Esophagus squamous epithelium (tissue), 5 donors: Measurements from ENCODE around the gene MTA2. TPM values are rescaled to one million over a fixed set of nuclear protein-coding genes. Genes with fewer than 3 reads are reported as not detected.
A peak's percentile ranks its signal among the peaks of the same experiment; 100 is the strongest.
"Not testable (repeated sequence)": the region's sequence is repeated elsewhere in the genome, so short reads cannot be mapped to it uniquely, and the experiment has no call there.

Experiments used
- DNase-seq: peaks from one replicate; lab custom pipeline; 2025; lab: John Stamatoyannopoulos, UW
- H3K27ac ChIP-seq, 4 donors: fragments of 200-600 bp; sonication (generic); one replicate each; pipeline ENCODE4 v1.5.1; 2016 to 2019; ENCODE audit warnings: mild to moderate bottlenecking in 1 of 4
- H3K27me3 ChIP-seq, 4 donors: fragments of 200-600 bp; sonication (generic); 1 replicate in 3 of 4; 2 replicates in 1 of 4; pipeline versions ENCODE4 v1.5.1 to v1.6.0; 2017 to 2021; ENCODE audit warnings: antibody characterized with exemption in 1 of 4
- H3K36me3 ChIP-seq, 3 donors: fragments of 200-600 bp; sonication (generic); one replicate each; pipeline ENCODE4 v1.5.1; 2016 to 2019
- H3K4me1 ChIP-seq, 3 donors: fragments of 200-600 bp; sonication (generic); one replicate each; pipeline ENCODE4 v1.5.1; 2017 to 2019
- H3K4me3 ChIP-seq, 4 donors: fragments of 200-600 bp; sonication (generic); 1 replicate in 3 of 4; 2 replicates in 1 of 4; pipeline ENCODE4 v1.5.1; 2016 to 2019; ENCODE audit warnings: mild to moderate bottlenecking in 2 of 4, moderate library complexity in 1 of 4
- H3K9me3 ChIP-seq, 3 donors: fragments of 200-600 bp; sonication (generic); one replicate each; pipeline ENCODE4 v1.5.1; 2016 to 2019
- CTCF ChIP-seq, 6 experiments: fragments of 450-650 bp in 4 of 6; fragments of 200-600 bp in 2 of 6; sonication (generic) in 2 of 6; IDR thresholded peaks; one replicate each; pipeline ENCODE4 v1.5.1; 2016 to 2019; ENCODE audit warnings: antibody characterized with exemption in 6 of 6, mild to moderate bottlenecking in 4 of 6, moderate library complexity in 4 of 6
- POLR2A ChIP-seq, 4 donors: fragments of 450-650 bp; IDR thresholded peaks; one replicate each; pipeline ENCODE4 v1.6.1; 2017; ENCODE audit warnings: antibody characterized with exemption in 4 of 4, mild to moderate bottlenecking in 4 of 4, moderate library complexity in 3 of 4
- WGBS, 2 donors: methylation state at CpG; one replicate each; pipeline ENCODE4 v1.1.5; 2018; 5-methylcytosine and 5-hydroxymethylcytosine counted together
- intact Hi-C: fragments of 100-400 bp; cut with DNase I; formaldehyde crosslinking; loops from one replicate; pipeline ENCODE4 v1.15.0; 2022
- total RNA-seq, 4 donors: library from RNA; depleted of rRNA; stranded (reverse); fragments of >200 nt; gene quantifications; one replicate each; pipeline ENCODE4 v1.1.0, GENCODE V29; 2016
- donor health status: DM: yes; HTN: yes; CAD: no.

Gene MTA2
- total RNA-seq, 4 donors from 2014 or later: 103 to 132 (median 111) TPM

DNA sequence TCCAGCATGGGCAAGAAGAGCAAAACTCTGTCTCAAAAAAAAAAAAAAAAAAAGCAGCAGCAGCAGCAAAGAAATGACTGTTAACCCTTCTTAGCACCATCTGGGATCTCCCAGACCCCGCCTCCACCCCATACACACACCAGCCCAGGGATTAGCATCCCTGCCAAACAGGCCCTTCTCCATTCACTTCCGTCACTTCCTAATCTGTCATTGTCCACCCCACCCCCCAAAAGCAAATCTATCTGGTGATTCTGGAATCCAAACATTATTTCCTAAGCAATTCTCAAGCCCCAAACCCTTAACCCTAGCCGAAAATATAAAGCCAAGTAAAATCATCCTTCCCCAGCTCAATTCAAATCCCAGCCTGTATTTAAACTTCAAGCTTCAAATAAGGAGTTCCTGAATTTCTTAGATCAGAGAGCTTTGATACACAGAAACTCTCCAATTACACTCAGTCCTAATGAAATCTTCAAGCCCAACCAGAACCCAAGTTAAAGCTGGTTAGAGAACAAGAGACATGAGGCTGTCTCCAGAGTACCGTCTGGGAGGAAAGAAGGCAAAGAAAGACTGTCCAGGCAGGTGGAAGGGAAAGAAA lies 49.1 kb downstream of the MTA2 start:
- H3K36me3 ChIP-seq: peaks cover 0 to 2% (median 0%) of the 10 kb centered on the region in 3 donors
- H3K9me3 ChIP-seq: no peaks in the 10 kb centered on the region
- H3K4me1 ChIP-seq: peaks cover 86 to 100% (median 87%) of the 10 kb centered on the region in 3 donors
- intact Hi-C loops: no loop called here
- H3K4me3 ChIP-seq: peak overlapping the region; percentile 1 to 52 (median 29)
- 10 to 22% methylated on average over 4 of the region's 4 CpGs for WGBS, 2 donors
- no peaks in the 10 kb centered on the region for H3K27me3 ChIP-seq
- TF ChIP-seq CTCF (IDR thresholded peaks at IDR 0.05) (no peak), POLR2A (IDR thresholded peaks at IDR 0.05) (no peak)
- peak overlapping the region; percentile 92 to 95 (median 94) for H3K27ac ChIP-seq
- no peak for DNase-seq

- Histone ChIP-seq H3K4me1 (peaks cover 66 to 86% (median 71%) of the 10 kb centered on the region in 3 donors), H3K27ac (peak overlapping the region in 3 of 4 donors; percentile 93 to 100 (median 95))
- DNase-seq, intact Hi-C loops, H3K4me3 ChIP-seq, H3K9me3 ChIP-seq, H3K27me3 ChIP-seq, H3K36me3 ChIP-seq: not testable (repeated sequence)
- WGBS, 2 donors: 91 to 96% methylated on average over 1 to 2 of the region's 2 CpGs
Observed at GRCh38 chr11:62550478-62550877, 51.2 kb downstream of the MTA2 start.

DNA sequence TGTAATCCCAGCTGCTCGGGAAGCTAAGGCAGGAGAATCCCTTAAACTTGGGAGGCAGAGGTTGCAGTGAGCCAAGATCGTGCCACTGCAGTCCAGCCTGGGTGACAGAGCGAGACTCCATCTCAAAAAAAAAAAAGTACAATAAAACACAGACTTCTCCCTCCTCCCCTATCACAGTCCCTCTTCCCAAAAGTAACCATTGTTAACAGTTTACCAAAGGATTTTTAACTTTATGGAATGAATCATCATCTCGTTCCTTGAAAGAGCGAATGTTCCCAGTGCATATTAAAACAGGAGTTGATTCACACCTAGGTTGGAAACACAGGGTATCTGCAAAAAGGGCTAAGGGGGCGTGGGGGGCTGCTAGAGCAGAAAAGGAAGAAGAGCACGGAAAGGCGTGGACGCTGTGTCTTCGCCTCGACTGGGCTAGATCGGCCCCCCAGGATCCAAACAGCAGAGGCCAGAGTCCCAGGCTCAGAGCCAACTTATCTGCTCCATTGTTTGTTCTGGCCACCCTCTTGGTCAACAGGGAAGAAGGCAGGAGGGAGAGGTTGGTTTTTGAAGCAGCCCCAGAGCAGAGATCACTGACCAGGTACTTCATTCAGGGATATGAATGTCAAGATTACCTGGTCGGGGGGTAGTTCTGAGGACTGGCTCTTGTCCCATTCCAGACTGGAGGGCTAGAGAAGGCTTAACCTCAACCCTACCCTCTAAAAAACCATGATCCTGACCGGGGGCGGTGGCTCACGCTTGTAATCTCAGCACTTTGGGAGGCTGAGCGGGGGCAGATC lies 52.9 kb downstream of the MTA2 start:
- no peak for TF ChIP-seq POLR2A (IDR thresholded peaks at IDR 0.05)
- Histone ChIP-seq H3K36me3 (no peaks in the 10 kb centered on the region), H3K9me3 (no peaks in the 10 kb centered on the region), H3K4me1 (peaks cover 48 to 82% (median 55%) of the 10 kb centered on the region in 3 donors), H3K27ac (peak overlapping the region; percentile 99 to 100 (median 100)), H3K4me3 (peak overlapping the region in 1 of 4 donors; percentile 100), H3K27me3 (no peaks in the 10 kb centered on the region)
- WGBS, 2 donors: 47 to 60% methylated on average over 16 to 17 of the region's 17 CpGs
- DNase-seq: no peak
- intact Hi-C loops: no loop called here

GRCh38 chr11:62547691-62548281 lies 53.9 kb downstream of the MTA2 start:
- peak in 1 of 4 donors; percentile 51 for TF ChIP-seq POLR2A (IDR thresholded peaks at IDR 0.05)
- TF ChIP-seq CTCF (IDR thresholded peaks at IDR 0.05): no peak
- Histone ChIP-seq H3K27me3 (no peaks in the 10 kb centered on the region), H3K4me3 (peak overlapping the region; percentile 88 to 100 (median 98)), H3K36me3 (no peaks in the 10 kb centered on the region), H3K27ac (peak overlapping the region; percentile 99 to 100 (median 100)), H3K4me1 (peaks cover 40 to 82% (median 50%) of the 10 kb centered on the region in 3 donors), H3K9me3 (no peaks in the 10 kb centered on the region)
- DNase-seq: no peak
- intact Hi-C loops: no loop called here
- 25 to 39% methylated on average over 5 to 8 of the region's 8 CpGs for WGBS, 2 donors

DNA sequence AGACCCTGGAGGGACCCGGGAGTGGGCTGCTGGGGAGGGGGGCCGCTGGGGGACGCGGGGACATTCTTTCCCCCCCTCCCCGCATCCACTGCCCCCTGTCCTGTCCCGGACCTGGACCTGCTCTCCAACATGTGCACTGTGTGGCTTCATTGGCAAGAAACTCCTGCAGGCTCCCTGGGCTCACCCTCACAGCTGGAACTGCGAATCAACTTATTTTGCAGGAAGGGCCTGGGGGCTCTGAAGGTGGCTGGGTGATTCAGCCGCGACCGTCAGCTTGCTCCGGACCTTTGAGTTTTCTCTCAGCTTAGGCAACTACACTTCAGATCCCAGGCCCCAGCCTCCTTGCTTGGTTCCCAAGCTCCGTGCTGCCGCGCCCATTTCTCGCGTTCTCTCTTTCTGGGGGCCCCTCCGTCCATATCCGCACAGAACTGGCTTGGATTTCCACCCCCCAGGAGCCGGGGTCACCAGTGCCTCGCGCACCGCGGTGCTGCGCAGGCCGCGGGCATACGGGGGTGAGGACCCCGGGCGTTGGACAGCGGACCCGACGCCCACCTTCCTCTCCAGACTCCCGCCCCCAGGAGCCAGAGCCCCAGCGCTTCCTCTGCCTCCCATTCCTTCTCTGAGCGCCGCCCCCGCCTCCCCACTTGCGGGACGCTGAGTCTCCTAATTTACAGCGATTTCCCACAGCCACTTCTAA lies 54.6 kb downstream of the MTA2 start:
- intact Hi-C loops: no loop called here
- Histone ChIP-seq H3K4me3 (peak overlapping the region; percentile 88 to 100 (median 98)), H3K27ac (peak overlapping the region; percentile 99 to 100 (median 100)), H3K4me1 (peaks cover 38 to 82% (median 51%) of the 10 kb centered on the region in 3 donors), H3K27me3 (no peaks in the 10 kb centered on the region), H3K9me3 (no peaks in the 10 kb centered on the region), H3K36me3 (no peaks in the 10 kb centered on the region)
- no peak for DNase-seq
- no peak for TF ChIP-seq POLR2A (IDR thresholded peaks at IDR 0.05)
- 3 to 14% methylated on average over 18 to 26 of the region's 40 CpGs for WGBS, 2 donors

GRCh38 chr11:62546244-62546928 lies 55.3 kb downstream of the MTA2 start, which contains the start of gene AHNAK:
Gene AHNAK (minus strand): TSS chr11:62546806. CDS start chr11:62536098, 10,708 bp downstream.
- Histone ChIP-seq H3K27ac (peak within 1 kb of the TSS; percentile 99 to 100 (median 100)), H3K36me3 (no peaks in the 10 kb centered on the region), H3K4me1 (peaks cover 38 to 82% (median 51%) of the 10 kb centered on the region in 3 donors), H3K27me3 (no peaks in the 10 kb centered on the region), H3K4me3 (peak within 1 kb of the TSS; percentile 88 to 100 (median 98)), H3K9me3 (no peaks in the 10 kb centered on the region)
- no peak for DNase-seq
- peak in 1 of 6 experiments; percentile 3 for TF ChIP-seq CTCF (IDR thresholded peaks at IDR 0.05)
- peak; percentile 39 to 97 (median 73) for TF ChIP-seq POLR2A (IDR thresholded peaks at IDR 0.05)
- intact Hi-C loops: no loop called here
- WGBS, 2 donors: 0 to 2% methylated on average over 7 to 11 of the region's 69 CpGs
